ENCODE data around the gene KCNJ15.

Gene KCNJ15

DNA sequence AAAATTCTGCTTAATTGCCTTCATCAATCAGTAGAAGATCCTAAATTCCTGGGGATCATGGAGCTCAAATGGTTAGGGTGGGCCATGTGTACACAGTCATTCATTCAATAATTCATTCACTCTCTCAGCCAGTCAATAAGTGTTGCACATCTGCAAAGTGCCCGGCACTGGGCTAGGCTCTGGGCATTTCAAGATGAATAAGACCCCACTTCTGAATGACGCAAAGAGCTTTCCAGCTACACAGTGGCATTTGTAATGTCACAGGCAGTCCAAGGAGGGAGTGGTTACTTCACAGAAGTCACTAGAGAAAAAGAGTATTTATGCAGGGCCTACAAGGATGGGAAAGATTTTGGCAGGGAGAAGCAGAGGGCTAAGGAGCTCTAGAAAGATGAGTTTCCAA lies 93.2 kb downstream of the KCNJ15 start:
- TF ChIP-seq, protein P1, sequence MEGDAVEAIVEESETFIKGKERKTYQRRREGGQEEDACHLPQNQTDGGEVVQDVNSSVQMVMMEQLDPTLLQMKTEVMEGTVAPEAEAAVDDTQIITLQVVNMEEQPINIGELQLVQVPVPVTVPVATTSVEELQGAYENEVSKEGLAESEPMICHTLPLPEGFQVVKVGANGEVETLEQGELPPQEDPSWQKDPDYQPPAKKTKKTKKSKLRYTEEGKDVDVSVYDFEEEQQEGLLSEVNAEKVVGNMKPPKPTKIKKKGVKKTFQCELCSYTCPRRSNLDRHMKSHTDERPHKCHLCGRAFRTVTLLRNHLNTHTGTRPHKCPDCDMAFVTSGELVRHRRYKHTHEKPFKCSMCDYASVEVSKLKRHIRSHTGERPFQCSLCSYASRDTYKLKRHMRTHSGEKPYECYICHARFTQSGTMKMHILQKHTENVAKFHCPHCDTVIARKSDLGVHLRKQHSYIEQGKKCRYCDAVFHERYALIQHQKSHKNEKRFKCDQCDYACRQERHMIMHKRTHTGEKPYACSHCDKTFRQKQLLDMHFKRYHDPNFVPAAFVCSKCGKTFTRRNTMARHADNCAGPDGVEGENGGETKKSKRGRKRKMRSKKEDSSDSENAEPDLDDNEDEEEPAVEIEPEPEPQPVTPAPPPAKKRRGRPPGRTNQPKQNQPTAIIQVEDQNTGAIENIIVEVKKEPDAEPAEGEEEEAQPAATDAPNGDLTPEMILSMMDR (IDR thresholded peaks at IDR 0.05): no peak

DNA sequence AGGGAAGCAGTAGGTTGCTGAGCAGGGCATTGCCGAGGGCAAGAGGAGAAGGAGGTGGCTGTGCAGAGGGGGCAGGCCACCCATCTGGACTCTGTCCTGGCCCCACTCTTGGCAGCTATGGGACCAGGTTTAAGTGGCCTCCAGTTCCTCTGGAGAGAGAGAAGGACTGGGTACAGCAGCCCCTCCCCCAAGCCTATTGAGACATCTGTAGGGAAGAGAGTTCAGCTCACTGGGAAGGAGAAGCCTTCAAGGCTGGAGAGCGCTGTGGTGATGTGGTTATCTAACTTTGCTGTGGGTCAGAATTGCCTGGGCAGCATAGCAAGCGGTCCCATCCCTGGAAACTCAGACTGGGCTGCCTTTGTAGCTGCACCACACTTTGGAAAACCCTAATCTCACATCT lies 93.9 kb downstream of the KCNJ15 start:
- TF ChIP-seq, protein P1 (IDR thresholded peaks at IDR 0.05): no peak

DNA sequence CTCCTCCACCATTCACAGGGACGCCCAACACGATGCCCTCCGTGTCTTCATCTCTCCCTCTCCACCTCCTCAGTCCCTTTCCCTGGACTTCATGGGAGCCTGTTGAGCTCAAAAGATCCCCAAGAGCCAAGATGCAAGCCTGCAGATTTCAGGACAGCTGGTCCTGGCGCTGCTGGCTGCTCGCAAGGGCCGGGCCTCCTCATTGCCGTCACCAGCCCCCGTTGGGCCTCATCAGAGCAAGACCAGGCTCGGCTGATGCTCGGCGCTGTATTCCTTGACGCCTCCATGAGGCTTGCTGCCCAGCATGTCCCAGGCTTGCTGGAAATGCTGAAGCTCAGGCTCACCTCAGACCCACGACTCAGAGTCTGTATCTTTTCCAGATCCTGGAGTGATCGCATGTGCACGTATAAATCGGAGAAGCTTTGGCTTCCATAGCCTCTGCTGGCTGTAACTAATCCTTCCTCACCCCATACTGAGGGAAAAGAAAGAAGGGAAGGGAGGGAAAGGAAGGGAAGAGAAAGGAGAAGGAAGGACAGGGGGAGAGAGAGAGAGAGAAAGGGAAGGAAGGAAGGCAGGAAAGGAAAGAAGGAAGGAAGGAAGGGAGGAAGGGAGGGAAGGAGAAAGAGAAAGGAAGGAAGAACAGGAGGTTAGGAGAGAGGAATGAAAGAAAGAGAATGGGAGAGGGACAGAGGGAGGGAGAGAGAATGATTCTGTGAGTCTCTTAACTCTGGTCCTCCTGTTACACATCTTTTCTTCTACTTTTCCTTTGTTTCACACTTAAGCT lies 94.6 kb downstream of the KCNJ15 start:
- TF ChIP-seq, protein P1 (IDR thresholded peaks at IDR 0.05): no peak

DNA sequence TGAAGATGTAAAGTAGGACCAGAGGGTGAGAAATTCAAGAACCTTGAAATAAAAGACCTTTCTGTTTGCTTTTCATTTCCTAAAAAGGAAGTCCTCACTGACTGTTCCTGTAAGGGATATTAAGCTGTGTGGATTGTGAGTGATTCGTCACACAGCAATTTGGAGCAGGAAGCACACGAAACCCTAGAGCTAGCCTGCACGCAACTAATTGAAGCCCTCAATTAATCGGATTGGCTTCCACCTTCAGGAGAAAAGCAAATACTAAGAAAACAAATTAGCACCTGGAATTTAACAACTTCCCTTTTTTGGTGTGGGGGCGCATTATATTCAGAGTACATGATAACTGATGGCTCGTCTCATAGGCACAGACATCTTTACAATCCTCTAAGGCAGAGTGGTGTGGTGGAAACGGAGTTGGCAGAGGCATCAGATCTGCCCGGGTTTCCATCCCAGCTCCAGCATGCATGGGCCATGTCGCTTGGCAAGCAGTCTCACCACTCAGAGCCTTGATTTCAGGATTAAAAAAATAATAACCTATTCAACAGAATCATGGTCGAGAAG lies 95.2 kb downstream of the KCNJ15 start:
- TF ChIP-seq, protein P1 (IDR thresholded peaks at IDR 0.05): no peak

DNA sequence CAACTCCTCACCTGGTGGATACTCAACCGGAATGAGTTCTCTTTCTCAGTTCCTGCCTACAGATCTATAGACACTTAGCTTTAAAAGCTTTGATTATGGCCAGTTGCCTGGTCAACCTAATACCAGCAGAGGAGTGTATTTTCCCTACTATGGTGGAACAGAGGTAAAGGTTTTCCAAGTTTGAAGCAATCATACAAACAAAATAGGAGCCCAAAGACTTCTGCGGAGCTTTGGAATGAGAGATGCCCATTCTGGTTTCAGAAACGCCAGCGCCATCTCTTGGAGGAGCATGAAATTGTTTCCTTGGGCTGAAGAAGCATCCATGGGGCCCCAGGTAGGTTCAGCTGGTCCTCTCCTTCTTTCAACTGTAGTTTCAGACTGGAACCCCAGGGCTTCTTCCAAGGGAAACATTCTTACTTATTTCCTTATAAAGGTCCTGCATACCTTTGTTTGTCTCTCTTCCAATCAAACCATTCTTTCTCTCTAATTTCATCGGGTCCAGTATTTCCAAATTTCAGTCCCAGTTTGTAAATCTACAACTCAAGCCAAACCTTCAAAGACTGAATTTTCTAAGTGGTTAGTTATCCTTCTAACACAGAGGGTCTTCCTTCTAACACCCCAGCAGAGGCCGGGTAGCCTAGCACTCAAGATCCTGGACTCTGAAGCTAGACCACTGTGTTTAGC lies 95.9 kb downstream of the KCNJ15 start:
- TF ChIP-seq, protein P1 (IDR thresholded peaks at IDR 0.05): peak; percentile 61

DNA sequence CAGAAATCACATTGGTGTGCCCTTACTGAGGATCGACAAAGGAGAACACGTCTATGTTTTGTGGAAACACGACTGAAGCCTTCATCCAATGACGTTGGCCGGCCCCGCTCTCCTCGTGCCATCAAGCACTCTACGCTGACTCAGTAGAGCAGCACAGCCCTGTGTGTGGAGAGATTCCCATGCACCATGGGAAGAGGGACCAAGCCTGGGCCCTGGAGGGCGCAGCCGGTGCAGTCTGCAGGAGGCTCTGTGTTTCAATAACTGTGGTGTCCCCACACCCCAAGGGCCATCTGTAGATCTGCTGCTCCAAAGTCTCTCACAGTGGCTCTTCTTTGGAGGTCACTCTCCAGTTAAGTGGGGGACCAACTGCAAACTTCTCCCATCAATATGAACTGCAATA lies 97.4 kb downstream of the KCNJ15 start:
- TF ChIP-seq, protein P1 (IDR thresholded peaks at IDR 0.05): no peak

DNA sequence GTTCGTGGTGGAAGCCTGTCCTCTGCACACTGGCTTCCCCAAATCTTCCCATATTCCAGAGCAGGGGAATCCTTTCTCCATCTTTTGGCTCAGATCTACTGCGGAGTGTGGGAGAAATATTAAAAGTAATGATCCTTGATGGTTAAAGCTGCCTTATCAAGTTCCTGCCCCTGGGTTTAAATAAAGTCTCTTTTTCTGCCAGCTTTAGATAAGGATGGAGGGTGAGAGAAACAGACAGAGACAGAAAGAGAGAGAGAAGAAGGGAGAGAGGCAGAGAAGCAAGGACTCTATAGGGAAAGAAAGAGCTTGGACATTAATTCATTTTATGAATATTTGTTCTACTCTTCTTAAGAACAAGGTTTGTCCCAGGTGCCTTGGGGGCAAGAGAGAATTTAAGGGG lies 98.0 kb downstream of the KCNJ15 start:
- TF ChIP-seq, protein P1 (IDR thresholded peaks at IDR 0.05): no peak
